ENCODE data around the gene WIZ. TPM values are rescaled to one million over a fixed set of nuclear protein-coding genes. Genes with fewer than 3 reads are reported as not detected.
"Not testable (repeated sequence)": the region's sequence is repeated elsewhere in the genome, so short reads cannot be mapped to it uniquely, and the experiment has no call there.

WIZ gene
- total RNA-seq, 1 donor from 2014 or later = 90.4 TPM

- Histone ChIP-seq H3K9me3 (no peaks in the 10 kb centered on the region), H3K27ac (no peak overlapping the region), H3K36me3 (no peaks in the 10 kb centered on the region), H3K4me1 (no peaks in the 10 kb centered on the region), H3K4me3 (no peak overlapping the region), H3K27me3 (no peaks in the 10 kb centered on the region)
- no peak for TF ChIP-seq CTCF (IDR thresholded peaks at IDR 0.05)
- intact Hi-C loops (cut with DNase I) = no loop called here
- DNase-seq (ENCODE audit: low spot score in 2 of 2) = no peak
These were observed 37.3 kb upstream of the WIZ start for GRCh38 chr19:15487038-15487437.

GRCh38 chr19:15485768-15486167 is 36.0 kb upstream of the WIZ start:
- H3K36me3 ChIP-seq; DNase-seq (ENCODE audit: low spot score in 2 of 2); H3K27ac ChIP-seq; H3K4me3 ChIP-seq; H3K4me1 ChIP-seq; intact Hi-C loops (cut with DNase I); H3K27me3 ChIP-seq; H3K9me3 ChIP-seq: not testable (repeated sequence)

GRCh38 chr19:15480996-15481395 is 31.2 kb upstream of the WIZ start:
- H3K27ac ChIP-seq; H3K9me3 ChIP-seq; DNase-seq (ENCODE audit: low spot score in 2 of 2); H3K36me3 ChIP-seq; H3K27me3 ChIP-seq; H3K4me3 ChIP-seq; intact Hi-C loops (cut with DNase I); H3K4me1 ChIP-seq: not testable (repeated sequence)

- Histone ChIP-seq H3K36me3 (no peaks in the 10 kb centered on the region), H3K27ac (no peak within 1 kb of the TSS), H3K4me1 (no peaks in the 10 kb centered on the region), H3K4me3 (no peak within 1 kb of the TSS), H3K9me3 (no peaks in the 10 kb centered on the region), H3K27me3 (no peaks in the 10 kb centered on the region)
- intact Hi-C loops (cut with DNase I) = no loop called here
- no peak for DNase-seq (ENCODE audit: low spot score in 2 of 2)
- TF ChIP-seq CTCF (IDR thresholded peaks at IDR 0.05) = peak in 2 of 3 experiments; percentile 12 to 19
These were observed 29.9 kb upstream of the WIZ start, which contains the start of gene PGLYRP2 for GRCh38 chr19:15479391-15480345. Gene PGLYRP2, minus strand, starts transcription at chr19:15479501. Its CDS starts 130 bp downstream, at chr19:15479371.

- no peak for TF ChIP-seq CTCF (IDR thresholded peaks at IDR 0.05)
- Histone ChIP-seq H3K27ac (no peak overlapping the region), H3K27me3 (peaks cover 4% of the 10 kb centered on the region), H3K4me1 (no peaks in the 10 kb centered on the region), H3K4me3 (no peak overlapping the region), H3K36me3 (no peaks in the 10 kb centered on the region), H3K9me3 (no peaks in the 10 kb centered on the region)
- intact Hi-C loops (cut with DNase I) = no loop called here
- DNase-seq (ENCODE audit: low spot score in 2 of 2) = no peak
These were observed 26.6 kb upstream of the WIZ start for GRCh38 chr19:15476325-15476724.

GRCh38 chr19:15475611-15476010 is 25.9 kb upstream of the WIZ start:
- H3K4me1 ChIP-seq = no peaks in the 10 kb centered on the region
- DNase-seq (ENCODE audit: low spot score in 2 of 2) = no peak
- H3K27me3 ChIP-seq = peaks cover 6% of the 10 kb centered on the region
- H3K9me3 ChIP-seq = no peaks in the 10 kb centered on the region
- H3K36me3 ChIP-seq = no peaks in the 10 kb centered on the region
- intact Hi-C loops (cut with DNase I) = no loop called here
- no peak for TF ChIP-seq CTCF (IDR thresholded peaks at IDR 0.05)
- no peak overlapping the region for H3K4me3 ChIP-seq
- H3K27ac ChIP-seq = no peak overlapping the region
